MM.1S (cell line): ENCODE data around the gene PBX3.

Experiments used
- DNase-seq: peaks from one replicate; pipeline ENCODE4 v3.0.0-alpha.2; 2015
- H2AFZ ChIP-seq: fragments of 300-600 bp; sonication (generic); 2 replicates; pipeline ENCODE4 v1.6.0; 2016; ENCODE audit warnings: antibody characterized with exemption, low read length
- H3F3A ChIP-seq: fragments of 300-600 bp; sonication (generic); 2 replicates; pipeline ENCODE4 v1.6.1; 2016; ENCODE audit warnings: mild to moderate bottlenecking, antibody characterized with exemption, low read length, moderate library complexity, mixed read lengths; ENCODE audit not compliant: insufficient read depth
- H3K27ac ChIP-seq: fragments of 300-600 bp; sonication (generic); 2 replicates; pipeline ENCODE4 v1.5.1; 2016; ENCODE audit warnings: mild to moderate bottlenecking, low read length
- H3K27me3 ChIP-seq: fragments of 300-600 bp; sonication (generic); replicated peaks from 2 replicates; pipeline ENCODE4 v1.6.0; 2016; ENCODE audit warnings: low read length; ENCODE audit not compliant: insufficient read depth
- H3K36me3 ChIP-seq: fragments of 300-600 bp; sonication (generic); replicated peaks from 2 replicates; pipeline ENCODE4 v1.6.1; 2016; ENCODE audit warnings: mild to moderate bottlenecking, low read length, mixed read lengths; ENCODE audit not compliant: insufficient read depth
- H3K4me1 ChIP-seq: fragments of 300-600 bp; sonication (generic); 2 replicates; pipeline ENCODE4 v1.6.1; 2016; ENCODE audit warnings: low read length, mixed read lengths
- H3K4me2 ChIP-seq: fragments of 300-600 bp; sonication (generic); 2 replicates; pipeline ENCODE4 v1.6.0; 2016; ENCODE audit warnings: low read depth, low read length
- H3K4me3 ChIP-seq: fragments of 300-600 bp; sonication (generic); 2 replicates; pipeline ENCODE4 v1.5.1; 2016; ENCODE audit warnings: low read length, mixed read lengths
- H3K79me2 ChIP-seq: fragments of 300-600 bp; sonication (generic); 2 replicates; pipeline ENCODE4 v1.6.1; 2016; ENCODE audit warnings: mixed run types, low read length, mixed read lengths
- H3K9ac ChIP-seq: fragments of 300-600 bp; sonication (generic); 2 replicates; pipeline ENCODE4 v1.6.1; 2016; ENCODE audit warnings: low read length, mixed read lengths
- H3K9me2 ChIP-seq: fragments of 300-600 bp; sonication (generic); replicated peaks from 2 replicates; pipeline ENCODE4 v1.6.1; 2016; ENCODE audit warnings: mild to moderate bottlenecking, low read length, mixed read lengths; ENCODE audit not compliant: insufficient read depth
- H3K9me3 ChIP-seq: fragments of 300-600 bp; sonication (generic); replicated peaks from 2 replicates; pipeline ENCODE4 v1.6.1; 2016; ENCODE audit warnings: mild to moderate bottlenecking, low read length, mixed read lengths; ENCODE audit not compliant: insufficient read depth
- H4K20me1 ChIP-seq: fragments of 300-600 bp; sonication (generic); 2 replicates; pipeline ENCODE4 v1.6.1; 2016; ENCODE audit warnings: mild to moderate bottlenecking, low read length, moderate library complexity, mixed read lengths; ENCODE audit not compliant: insufficient read depth
- EZH2 ChIP-seq: fragments of 300-600 bp; sonication (generic); optimal IDR thresholded peaks from 2 replicates; pipeline ENCODE3; 2017; ENCODE audit warnings: low read depth, mild to moderate bottlenecking, antibody characterized with exemption, low read length, mixed read lengths
- EZH2phosphoT487 ChIP-seq: fragments of 300-600 bp; sonication (generic); IDR thresholded peaks from 2 replicates; pipeline ENCODE4 v1.6.1; 2018; ENCODE audit warnings: antibody characterized with exemption, low read length
- TF ChIP-seq, protein P1 (sequence below): fragments of 300-600 bp; sonication (generic); IDR thresholded peaks from 2 replicates; pipeline ENCODE4 v1.5.1; 2016; ENCODE audit warnings: antibody characterized with exemption, low read length, mixed read lengths

PBX3 gene

DNA sequence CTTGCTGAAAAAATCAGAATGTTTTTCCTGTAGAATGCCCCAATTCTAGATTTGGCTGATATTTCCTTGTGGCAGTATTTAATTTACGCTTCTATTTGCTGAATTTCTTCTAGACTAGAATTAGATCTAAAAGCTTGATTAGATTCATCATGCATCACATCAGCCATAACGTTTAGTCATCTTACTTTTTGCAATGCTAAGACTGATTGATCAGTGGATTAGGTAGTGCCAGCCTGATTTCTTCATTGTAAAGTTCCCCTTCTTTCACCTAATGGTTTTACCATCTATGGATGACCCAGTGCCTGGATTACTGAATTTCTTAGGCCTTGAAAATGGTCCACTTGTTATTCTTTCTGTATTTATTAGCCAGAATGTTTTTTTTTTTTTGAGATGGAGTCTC lies 83.9 kb downstream of the PBX3 start:
- no peak for DNase-seq
- H3K9me3 ChIP-seq = 0 out of 2 replicates have a peak, but pooled peaks cover 6% of the 10 kb centered on the region
- no peak overlapping the region for H2AFZ ChIP-seq
- no peaks in the 10 kb centered on the region for H3K36me3 ChIP-seq
- H3K9ac ChIP-seq = no peak overlapping the region
- no peaks in the 10 kb centered on the region; the same call in 1 of the 2 replicates for H3F3A ChIP-seq
- H3K27me3 ChIP-seq = no peaks in the 10 kb centered on the region
- H3K4me2 ChIP-seq = no peak overlapping the region
- H4K20me1 ChIP-seq = no peaks in the 10 kb centered on the region
- no peak overlapping the region for H3K4me3 ChIP-seq
- H3K27ac ChIP-seq = no peak overlapping the region
- no peaks in the 10 kb centered on the region for H3K4me1 ChIP-seq
- no peak for TF ChIP-seq EZH2phosphoT487
- TF ChIP-seq EZH2 = no peak
- TF ChIP-seq, protein P1, sequence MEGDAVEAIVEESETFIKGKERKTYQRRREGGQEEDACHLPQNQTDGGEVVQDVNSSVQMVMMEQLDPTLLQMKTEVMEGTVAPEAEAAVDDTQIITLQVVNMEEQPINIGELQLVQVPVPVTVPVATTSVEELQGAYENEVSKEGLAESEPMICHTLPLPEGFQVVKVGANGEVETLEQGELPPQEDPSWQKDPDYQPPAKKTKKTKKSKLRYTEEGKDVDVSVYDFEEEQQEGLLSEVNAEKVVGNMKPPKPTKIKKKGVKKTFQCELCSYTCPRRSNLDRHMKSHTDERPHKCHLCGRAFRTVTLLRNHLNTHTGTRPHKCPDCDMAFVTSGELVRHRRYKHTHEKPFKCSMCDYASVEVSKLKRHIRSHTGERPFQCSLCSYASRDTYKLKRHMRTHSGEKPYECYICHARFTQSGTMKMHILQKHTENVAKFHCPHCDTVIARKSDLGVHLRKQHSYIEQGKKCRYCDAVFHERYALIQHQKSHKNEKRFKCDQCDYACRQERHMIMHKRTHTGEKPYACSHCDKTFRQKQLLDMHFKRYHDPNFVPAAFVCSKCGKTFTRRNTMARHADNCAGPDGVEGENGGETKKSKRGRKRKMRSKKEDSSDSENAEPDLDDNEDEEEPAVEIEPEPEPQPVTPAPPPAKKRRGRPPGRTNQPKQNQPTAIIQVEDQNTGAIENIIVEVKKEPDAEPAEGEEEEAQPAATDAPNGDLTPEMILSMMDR = no peak
- no peaks in the 10 kb centered on the region for H3K9me2 ChIP-seq
- no peaks in the 10 kb centered on the region for H3K79me2 ChIP-seq

DNA sequence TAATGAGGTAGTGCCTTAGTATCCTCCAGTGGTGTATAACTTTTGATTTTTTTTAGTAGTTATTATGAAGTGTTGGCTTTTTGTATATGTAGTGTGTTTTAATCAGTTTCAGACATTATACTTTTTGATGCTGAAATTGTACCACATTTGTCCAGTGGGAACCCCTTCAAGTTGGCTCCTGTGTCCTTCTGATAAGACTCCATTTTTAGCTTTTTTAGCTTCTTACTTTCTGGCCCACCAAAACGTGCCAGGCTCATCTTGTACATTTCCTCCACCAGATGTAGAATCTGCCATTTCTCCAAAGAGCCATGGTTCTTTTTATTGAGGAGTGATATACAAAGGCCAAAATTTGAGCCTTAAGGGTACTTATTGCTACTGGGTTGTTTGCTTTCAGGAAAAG lies 84.4 kb downstream of the PBX3 start:
- Histone ChIP-seq H3K4me2 (no peak overlapping the region), H4K20me1 (no peaks in the 10 kb centered on the region), H3F3A (no peaks in the 10 kb centered on the region; the same call in 1 of the 2 replicates), H3K79me2 (no peaks in the 10 kb centered on the region), H3K9ac (no peak overlapping the region), H3K36me3 (no peaks in the 10 kb centered on the region), H3K4me1 (no peaks in the 10 kb centered on the region), H3K9me2 (no peaks in the 10 kb centered on the region), H3K4me3 (no peak overlapping the region), H3K27ac (no peak overlapping the region), H3K9me3 (0 out of 2 replicates have a peak, but pooled peaks cover 6% of the 10 kb centered on the region), H3K27me3 (no peaks in the 10 kb centered on the region), H2AFZ (no peak overlapping the region)
- DNase-seq = no peak
- TF ChIP-seq EZH2 = no peak
- TF ChIP-seq EZH2phosphoT487 = no peak
- TF ChIP-seq, protein P1 = no peak

DNA sequence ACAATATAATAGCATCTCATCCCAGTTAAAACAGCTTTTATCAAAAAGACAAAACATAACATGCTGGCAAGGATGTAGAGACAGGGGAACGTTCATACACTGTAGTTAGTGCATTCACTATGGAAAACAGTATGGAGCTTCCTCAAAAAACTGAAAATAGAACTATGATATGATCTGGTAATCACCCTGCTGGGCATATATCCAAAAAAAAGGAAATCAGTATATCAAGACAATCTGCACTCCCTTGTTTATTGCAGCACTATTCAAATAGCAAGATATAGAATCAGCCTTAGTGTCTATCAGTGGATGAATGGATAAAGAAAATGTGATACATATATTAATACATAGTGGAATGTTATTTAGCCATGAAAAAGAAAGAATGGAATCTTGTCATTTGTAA lies 88.5 kb downstream of the PBX3 start:
- H3K4me2 ChIP-seq = no peak overlapping the region
- no peaks in the 10 kb centered on the region for H3K9me3 ChIP-seq
- no peak for DNase-seq
- H3K36me3 ChIP-seq = no peaks in the 10 kb centered on the region
- H3K4me1 ChIP-seq = no peaks in the 10 kb centered on the region
- H3K9me2 ChIP-seq = no peaks in the 10 kb centered on the region
- no peak overlapping the region for H3K27ac ChIP-seq
- no peaks in the 10 kb centered on the region for H4K20me1 ChIP-seq
- H3K27me3 ChIP-seq = no peaks in the 10 kb centered on the region
- H3K4me3 ChIP-seq = no peak overlapping the region
- TF ChIP-seq EZH2phosphoT487 (no peak), EZH2 (no peak)
- TF ChIP-seq, protein P1 = no peak
- H2AFZ ChIP-seq = no peak overlapping the region
- no peaks in the 10 kb centered on the region for H3F3A ChIP-seq
- H3K79me2 ChIP-seq = no peaks in the 10 kb centered on the region
- no peak overlapping the region for H3K9ac ChIP-seq

DNA sequence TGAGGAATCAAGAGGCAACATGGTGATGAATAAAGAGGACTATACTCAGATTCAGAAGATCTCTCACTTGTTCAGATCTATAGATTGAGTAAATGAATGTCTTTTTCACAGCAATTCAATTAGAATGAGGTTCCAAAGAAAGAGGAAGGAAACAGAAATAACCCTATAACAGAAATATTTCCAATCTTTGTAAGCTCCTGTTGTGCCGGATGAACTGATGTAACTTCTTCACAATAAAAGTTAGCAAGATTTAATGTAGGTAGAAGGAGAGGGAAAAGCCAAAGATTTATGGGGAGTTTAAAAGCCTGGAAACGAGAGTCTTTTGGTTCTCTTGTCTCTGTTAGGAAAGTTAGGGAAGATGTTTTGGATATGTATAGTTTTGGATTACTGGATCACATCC lies 92.1 kb downstream of the PBX3 start:
- Histone ChIP-seq H3K27ac (no peak overlapping the region), H4K20me1 (no peaks in the 10 kb centered on the region), H3K9me2 (no peaks in the 10 kb centered on the region), H3K27me3 (no peaks in the 10 kb centered on the region), H3K36me3 (no peaks in the 10 kb centered on the region), H3K9me3 (no peaks in the 10 kb centered on the region), H3K4me2 (no peak overlapping the region), H3F3A (no peaks in the 10 kb centered on the region), H2AFZ (no peak overlapping the region), H3K4me3 (no peak overlapping the region), H3K4me1 (no peaks in the 10 kb centered on the region), H3K79me2 (no peaks in the 10 kb centered on the region), H3K9ac (no peak overlapping the region)
- DNase-seq = no peak
- TF ChIP-seq, protein P1 = no peak
- TF ChIP-seq EZH2phosphoT487 (no peak), EZH2 (no peak)
